GM12878 (cell line): ENCODE results near the gene ADCY9. TPM values are rescaled to one million over a fixed set of nuclear protein-coding genes. Genes with fewer than 3 reads are reported as not detected.

ENCODE experiments used
- ATAC-seq: fragments of 200-7000 bp; cut with Tn5 transposase; 3 replicates; pipeline ENCODE4 v1.9.1; 2020; ENCODE audit warnings: mild to moderate bottlenecking, moderate library complexity
- BruUV-seq: library from RNA; stranded (reverse); fragments of 400-500 nt; replicated peaks from 2 replicates; lab custom pipeline; 2021; lab: Mats Ljungman, UMichigan
- CTCF ChIA-PET: fragments of 300-600 bp; sonication (Branson Sonifier 250); formaldehyde crosslinking; extraction: SDS; loops from one replicate; lab custom pipeline; 2021; ENCODE audit warnings: inconsistent platforms; lab: Yijun Ruan, JAX
- POLR2A ChIA-PET: fragments of 350-600 bp; formaldehyde crosslinking; extraction: SDS; loops from one replicate; lab custom pipeline; 2021; ENCODE audit warnings: inconsistent platforms; lab: Charles Lee
- RAD21 ChIA-PET: fragments of 300-600 bp; sonication (Branson Sonifier 250); formaldehyde crosslinking; loops from one replicate; lab custom pipeline; 2023; ENCODE audit warnings: antibody characterized with exemption; ENCODE audit not compliant: unreplicated experiment; lab: Charles Lee
- SMC1A ChIA-PET: fragments of 300-600 bp; sonication (Branson Sonifier 250); formaldehyde crosslinking; loops from one replicate; lab custom pipeline; 2023; ENCODE audit not compliant: unreplicated experiment, uncharacterized antibody; lab: Charles Lee
- DNase-seq: peaks from one replicate; pipeline ENCODE4 v3.0.0-alpha.2; 2011; ENCODE audit warnings: low read depth, low spot score
- FAIRE-seq: peaks from 3 replicates; lab custom pipeline; 2011; peaks lifted over from hg19 to GRCh38; lab: Jason Lieb, UNC
- H2AFZ ChIP-seq: 2 replicates; pipeline ENCODE4 v1.6.0; 2011; ENCODE audit warnings: low read depth, low read length, control low read depth; ENCODE audit not compliant: control insufficient read depth
- H3K27ac ChIP-seq: 2 replicates; pipeline ENCODE4 v1.5.1; 2011; ENCODE audit warnings: control low read depth; ENCODE audit not compliant: control insufficient read depth, insufficient read depth
- H3K27me3 ChIP-seq, 2 experiments: replicated peaks in 1 of 2; 2 replicates each; pipeline versions ENCODE4 v1.6.0 to v1.6.1; 2011; ENCODE audit warnings: low read length in 1 of 2; ENCODE audit not compliant: control insufficient read depth in 2 of 2, insufficient read depth in 2 of 2
- H3K36me3 ChIP-seq, 2 experiments: 2 replicates each; pipeline ENCODE4 v1.5.1; 2011; ENCODE audit warnings: low read length in 1 of 2; ENCODE audit not compliant: control insufficient read depth in 2 of 2, insufficient read depth in 2 of 2
- H3K4me1 ChIP-seq: 2 replicates; pipeline ENCODE4 v1.6.1; 2011; ENCODE audit warnings: mild to moderate bottlenecking, low read length, moderate library complexity, mixed read lengths; ENCODE audit not compliant: control insufficient read depth, insufficient read depth
- H3K4me2 ChIP-seq: 2 replicates; pipeline ENCODE4 v1.6.0; 2011; ENCODE audit warnings: control low read depth; ENCODE audit not compliant: control insufficient read depth, insufficient read depth
- H3K4me3 ChIP-seq: fragments of 200-600 bp; sonication (generic); 2 replicates; pipeline ENCODE4 v1.5.1; 2016
- H3K79me2 ChIP-seq: 2 replicates; pipeline ENCODE4 v1.6.0; 2011; ENCODE audit warnings: low read length; ENCODE audit not compliant: control insufficient read depth, insufficient read depth
- H3K9ac ChIP-seq: 2 replicates; pipeline ENCODE4 v1.8.0; 2011; ENCODE audit warnings: low read length, control low read depth, mixed read lengths; ENCODE audit not compliant: control insufficient read depth, insufficient read depth
- H3K9me3 ChIP-seq: replicated peaks from 3 replicates; pipeline ENCODE4 v1.5.1; 2011; ENCODE audit warnings: mild to moderate bottlenecking, low read length; ENCODE audit not compliant: control insufficient read depth, insufficient read depth
- H4K20me1 ChIP-seq: 2 replicates; pipeline ENCODE4 v1.6.0; 2011; ENCODE audit not compliant: control insufficient read depth, insufficient read depth
- ATF3 ChIP-seq: IDR thresholded peaks from 2 replicates; pipeline ENCODE4 v1.6.1; 2011; ENCODE audit warnings: low read depth, mild to moderate bottlenecking, low read length, moderate library complexity, borderline replicate concordance; ENCODE audit errors: extremely low read depth
- CBFB ChIP-seq: IDR thresholded peaks from 2 replicates; pipeline ENCODE4 v1.6.1; 2016; ENCODE audit warnings: antibody characterized with exemption, low read depth
- DPF2 ChIP-seq: fragments of 450-650 bp; IDR thresholded peaks from 2 replicates; pipeline ENCODE4 v1.6.1; 2017; ENCODE audit warnings: mild to moderate bottlenecking
- LARP7 ChIP-seq: fragments of 450-650 bp; IDR thresholded peaks from 2 replicates; pipeline ENCODE4 v1.6.1; 2017; ENCODE audit warnings: mild to moderate bottlenecking
- NFYA ChIP-seq: IDR thresholded peaks from 2 replicates; pipeline ENCODE4 v1.6.1; 2011; ENCODE audit warnings: low read depth, mild to moderate bottlenecking, low read length, improper control_type of control experiment, borderline replicate concordance
- NR2C2 ChIP-seq: IDR thresholded peaks from 2 replicates; pipeline ENCODE4 v1.6.1; 2011; ENCODE audit warnings: borderline replicate concordance, low read depth; ENCODE audit not compliant: control insufficient read depth, insufficient read length
- SIN3A ChIP-seq: IDR thresholded peaks from 2 replicates; pipeline ENCODE4 v1.6.1; 2012; ENCODE audit warnings: low read depth, low read length, improper control_type of control experiment
- SMAD1 ChIP-seq: fragments of 450-650 bp; IDR thresholded peaks from 2 replicates; pipeline ENCODE4 v1.6.1; 2018; ENCODE audit warnings: mild to moderate bottlenecking, low read depth; ENCODE audit not compliant: partially characterized antibody
- SREBF2 ChIP-seq: IDR thresholded peaks from 2 replicates; pipeline ENCODE4 v1.6.1; 2012; ENCODE audit warnings: mild to moderate bottlenecking, low read length
- SUPT20H ChIP-seq: IDR thresholded peaks from 2 replicates; pipeline ENCODE4 v1.6.1; 2011; ENCODE audit warnings: low read depth, mild to moderate bottlenecking, low read length, moderate library complexity, borderline replicate concordance; ENCODE audit not compliant: control insufficient read depth
- WGBS: methylation state at CpG from one replicate; pipeline ENCODE4 v1.1.6; 2016; ENCODE audit warnings: low lambda C conversion rate; ENCODE audit not compliant: insufficient replicate concordance, insufficient coverage; ENCODE audit errors: missing lambda C conversion rate; 5-methylcytosine and 5-hydroxymethylcytosine counted together
- in situ Hi-C: fragments of 300-500 bp; cut with MboI; formaldehyde crosslinking; loops from 9 replicates; pipeline ENCODE4 v1.14.3; 2018; ENCODE audit warnings: mixed read lengths
- intact Hi-C: fragments of 100-400 bp; cut with micrococcal nuclease; formaldehyde crosslinking; loops from one replicate; pipeline ENCODE4 v1.14.2; 2022; ENCODE audit not compliant: unreplicated experiment
- polyA plus RNA-seq, 11 experiments: library from polyadenylated mRNA; depleted of rRNA in 4 of 11; unstranded in 6 of 11; stranded (reverse) in 5 of 11; fragments of >200 nt; fragmentation: Nextera tagmentation in 4 of 11; fragmentation: Illumina TruSeq in 1 of 11; extraction: Ambion mirVana in 4 of 11; extraction: Trizol in 1 of 11; gene quantifications; 1 replicate in 1 of 11; 2 replicates in 10 of 11; pipeline versions ENCODE4 v1.2.1 to v1.2.3, GENCODE V29; 2011 to 2016; ENCODE audit warnings: inconsistent platforms in 2 of 11, missing spikeins in 2 of 11, low read depth in 1 of 11
- total RNA-seq, 4 experiments: library from RNA; depleted of rRNA in 3 of 4; stranded (reverse); fragments of >200 nt in 3 of 4; fragmentation: Illumina TruSeq in 1 of 4; extraction: Trizol in 1 of 4; gene quantifications; 2 replicates each; pipeline versions ENCODE4 v1.2.1 to v1.2.3, GENCODE V29; 2013 to 2021
- TF ChIP-seq, protein P1 (sequence below): IDR thresholded peaks from 2 replicates; pipeline ENCODE4 v1.6.1; 2011; ENCODE audit warnings: borderline replicate concordance, low read depth, mild to moderate bottlenecking, moderate library complexity, mixed read lengths, low read length; ENCODE audit not compliant: insufficient read depth; ENCODE audit errors: extremely low read length
- TF ChIP-seq, protein P2 (sequence below): fragments of 150-350 bp; IDR thresholded peaks from 2 replicates; pipeline ENCODE4 v1.6.1; 2014; ENCODE audit warnings: mild to moderate bottlenecking, low read depth, low read length
- TF ChIP-seq, protein P3 (sequence below): fragments of 150-350 bp; IDR thresholded peaks from 2 replicates; pipeline ENCODE4 v1.6.1; 2016; ENCODE audit warnings: low read depth, low read length
- TF ChIP-seq, protein P4 (sequence below): fragments of 450-650 bp; IDR thresholded peaks from 2 replicates; pipeline ENCODE4 v1.6.1; 2018; ENCODE audit warnings: mild to moderate bottlenecking, low read depth, moderate library complexity; ENCODE audit not compliant: partially characterized antibody

Gene ADCY9
- total and polyA plus RNA-seq, 10 of the 15 experiments (the other 5 are each of a cell fraction or from before 2014, with no cell fraction given): 0.09 to 0.41 (median 0.15) TPM; not detected in 3

DNA sequence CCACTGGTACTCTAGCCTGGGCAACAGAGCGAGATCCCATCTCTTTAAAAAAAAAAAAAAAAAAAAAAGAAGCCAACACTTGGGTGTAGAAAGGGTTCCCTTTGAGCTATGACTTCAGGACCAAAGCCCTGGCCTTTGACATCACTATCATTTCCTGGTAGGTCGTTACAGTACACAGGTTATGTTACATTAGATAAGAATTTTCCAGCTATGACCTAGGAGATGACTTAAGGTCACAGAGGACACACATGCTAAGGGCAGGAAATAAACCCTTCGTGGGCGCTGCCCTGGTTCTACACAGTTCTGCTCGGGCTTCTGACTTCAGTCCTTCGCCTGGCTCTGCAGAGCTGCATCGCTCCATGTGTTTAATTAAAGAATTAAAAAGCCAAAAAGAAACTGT, 112.0 kb downstream of the ADCY9 start (continued):
- no peak for TF ChIP-seq NR2C2
- no peak for TF ChIP-seq NFYA
- TF ChIP-seq, protein P1, sequence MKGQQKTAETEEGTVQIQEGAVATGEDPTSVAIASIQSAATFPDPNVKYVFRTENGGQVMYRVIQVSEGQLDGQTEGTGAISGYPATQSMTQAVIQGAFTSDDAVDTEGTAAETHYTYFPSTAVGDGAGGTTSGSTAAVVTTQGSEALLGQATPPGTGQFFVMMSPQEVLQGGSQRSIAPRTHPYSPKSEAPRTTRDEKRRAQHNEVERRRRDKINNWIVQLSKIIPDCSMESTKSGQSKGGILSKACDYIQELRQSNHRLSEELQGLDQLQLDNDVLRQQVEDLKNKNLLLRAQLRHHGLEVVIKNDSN: no peak
- no peak for TF ChIP-seq SMAD1
- no peak for TF ChIP-seq LARP7
- no peak for TF ChIP-seq SREBF2
- no peak for TF ChIP-seq CBFB

GRCh38 chr16:4003576-4003975, 112.7 kb downstream of the ADCY9 start:
- ChIA-PET RAD21 (no interaction called here), CTCF (interaction anchor here (0.5 to 1.1 kb wide), 2 partner anchors 9 to 64 kb away, joined by 3 to 4 read pairs; no protein-coding TSS in a partner anchor), SMC1A (no interaction called here), POLR2A (no interaction called here)
- Histone ChIP-seq H3K9me3 (no peaks in the 10 kb centered on the region), H3K4me1 (no peaks in the 10 kb centered on the region), H3K27me3 (no peaks in the 10 kb centered on the region), H3K27ac (no peak overlapping the region), H3K79me2 (no peaks in the 10 kb centered on the region), H3K36me3 (no peaks in the 10 kb centered on the region), H3K9ac (no peak overlapping the region), H3K4me3 (no peak overlapping the region), H3K4me2 (no peak overlapping the region), H4K20me1 (no peaks in the 10 kb centered on the region), H2AFZ (no peak overlapping the region)
- in situ Hi-C loops: no loop called here
- ATAC-seq (no peak), FAIRE-seq (no peak), DNase-seq (no peak)
- intact Hi-C loops: no loop called here
- BruUV-seq: no TSS peak
- TF ChIP-seq, protein P2, sequence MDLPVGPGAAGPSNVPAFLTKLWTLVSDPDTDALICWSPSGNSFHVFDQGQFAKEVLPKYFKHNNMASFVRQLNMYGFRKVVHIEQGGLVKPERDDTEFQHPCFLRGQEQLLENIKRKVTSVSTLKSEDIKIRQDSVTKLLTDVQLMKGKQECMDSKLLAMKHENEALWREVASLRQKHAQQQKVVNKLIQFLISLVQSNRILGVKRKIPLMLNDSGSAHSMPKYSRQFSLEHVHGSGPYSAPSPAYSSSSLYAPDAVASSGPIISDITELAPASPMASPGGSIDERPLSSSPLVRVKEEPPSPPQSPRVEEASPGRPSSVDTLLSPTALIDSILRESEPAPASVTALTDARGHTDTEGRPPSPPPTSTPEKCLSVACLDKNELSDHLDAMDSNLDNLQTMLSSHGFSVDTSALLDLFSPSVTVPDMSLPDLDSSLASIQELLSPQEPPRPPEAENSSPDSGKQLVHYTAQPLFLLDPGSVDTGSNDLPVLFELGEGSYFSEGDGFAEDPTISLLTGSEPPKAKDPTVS: no peak
- no peak for TF ChIP-seq SUPT20H
- TF ChIP-seq ATF3: no peak
- TF ChIP-seq, protein P3, sequence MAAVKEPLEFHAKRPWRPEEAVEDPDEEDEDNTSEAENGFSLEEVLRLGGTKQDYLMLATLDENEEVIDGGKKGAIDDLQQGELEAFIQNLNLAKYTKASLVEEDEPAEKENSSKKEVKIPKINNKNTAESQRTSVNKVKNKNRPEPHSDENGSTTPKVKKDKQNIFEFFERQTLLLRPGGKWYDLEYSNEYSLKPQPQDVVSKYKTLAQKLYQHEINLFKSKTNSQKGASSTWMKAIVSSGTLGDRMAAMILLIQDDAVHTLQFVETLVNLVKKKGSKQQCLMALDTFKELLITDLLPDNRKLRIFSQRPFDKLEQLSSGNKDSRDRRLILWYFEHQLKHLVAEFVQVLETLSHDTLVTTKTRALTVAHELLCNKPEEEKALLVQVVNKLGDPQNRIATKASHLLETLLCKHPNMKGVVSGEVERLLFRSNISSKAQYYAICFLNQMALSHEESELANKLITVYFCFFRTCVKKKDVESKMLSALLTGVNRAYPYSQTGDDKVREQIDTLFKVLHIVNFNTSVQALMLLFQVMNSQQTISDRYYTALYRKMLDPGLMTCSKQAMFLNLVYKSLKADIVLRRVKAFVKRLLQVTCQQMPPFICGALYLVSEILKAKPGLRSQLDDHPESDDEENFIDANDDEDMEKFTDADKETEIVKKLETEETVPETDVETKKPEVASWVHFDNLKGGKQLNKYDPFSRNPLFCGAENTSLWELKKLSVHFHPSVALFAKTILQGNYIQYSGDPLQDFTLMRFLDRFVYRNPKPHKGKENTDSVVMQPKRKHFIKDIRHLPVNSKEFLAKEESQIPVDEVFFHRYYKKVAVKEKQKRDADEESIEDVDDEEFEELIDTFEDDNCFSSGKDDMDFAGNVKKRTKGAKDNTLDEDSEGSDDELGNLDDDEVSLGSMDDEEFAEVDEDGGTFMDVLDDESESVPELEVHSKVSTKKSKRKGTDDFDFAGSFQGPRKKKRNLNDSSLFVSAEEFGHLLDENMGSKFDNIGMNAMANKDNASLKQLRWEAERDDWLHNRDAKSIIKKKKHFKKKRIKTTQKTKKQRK: no peak
- no peak for TF ChIP-seq DPF2
- no peak for TF ChIP-seq SIN3A
- TF ChIP-seq, protein P4, sequence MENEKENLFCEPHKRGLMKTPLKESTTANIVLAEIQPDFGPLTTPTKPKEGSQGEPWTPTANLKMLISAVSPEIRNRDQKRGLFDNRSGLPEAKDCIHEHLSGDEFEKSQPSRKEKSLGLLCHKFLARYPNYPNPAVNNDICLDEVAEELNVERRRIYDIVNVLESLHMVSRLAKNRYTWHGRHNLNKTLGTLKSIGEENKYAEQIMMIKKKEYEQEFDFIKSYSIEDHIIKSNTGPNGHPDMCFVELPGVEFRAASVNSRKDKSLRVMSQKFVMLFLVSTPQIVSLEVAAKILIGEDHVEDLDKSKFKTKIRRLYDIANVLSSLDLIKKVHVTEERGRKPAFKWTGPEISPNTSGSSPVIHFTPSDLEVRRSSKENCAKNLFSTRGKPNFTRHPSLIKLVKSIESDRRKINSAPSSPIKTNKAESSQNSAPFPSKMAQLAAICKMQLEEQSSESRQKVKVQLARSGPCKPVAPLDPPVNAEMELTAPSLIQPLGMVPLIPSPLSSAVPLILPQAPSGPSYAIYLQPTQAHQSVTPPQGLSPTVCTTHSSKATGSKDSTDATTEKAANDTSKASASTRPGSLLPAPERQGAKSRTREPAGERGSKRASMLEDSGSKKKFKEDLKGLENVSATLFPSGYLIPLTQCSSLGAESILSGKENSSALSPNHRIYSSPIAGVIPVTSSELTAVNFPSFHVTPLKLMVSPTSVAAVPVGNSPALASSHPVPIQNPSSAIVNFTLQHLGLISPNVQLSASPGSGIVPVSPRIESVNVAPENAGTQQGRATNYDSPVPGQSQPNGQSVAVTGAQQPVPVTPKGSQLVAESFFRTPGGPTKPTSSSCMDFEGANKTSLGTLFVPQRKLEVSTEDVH: no peak
- WGBS: 71% methylated on average over 11 of the region's 11 CpGs
